Frontal cortex (tissue), 4 donors: ENCODE results near the gene MYOM1. TPM values are rescaled to one million over a fixed set of nuclear protein-coding genes. Genes with fewer than 3 reads are reported as not detected.
A peak's percentile ranks its signal among the peaks of the same experiment; 100 is the strongest.

Experiments used
- DNase-seq, 2 donors: peaks; one replicate each; pipeline ENCODE4 v3.0.0; 2012; ENCODE audit warnings: low spot score in 2 of 2
- FAIRE-seq: peaks from 2 replicates; lab custom pipeline; 2012; peaks lifted over from hg19 to GRCh38; lab: Jason Lieb, UNC
- total RNA-seq: library from RNA; depleted of rRNA; stranded (reverse); fragments of >200 nt; gene quantifications from one replicate; pipeline ENCODE4 v1.2.3, GENCODE V29; 2014
- donor health status: control.
- donor health status: control.
- donor health status: control.

MYOM1 gene
- total RNA-seq: 0.82 TPM

- no peak for FAIRE-seq
- no peak for DNase-seq
These were observed at the start of gene MYOM1 for GRCh38 chr18:3219631-3220335. MYOM1 (minus strand) TSS chr18:3219968; CDS start chr18:3215223, 4,745 bp downstream.

- no peak for FAIRE-seq
- DNase-seq: no peak
These were observed 49.6 kb upstream of the MYOM1 start for GRCh38 chr18:3269241-3269913.

- DNase-seq (no peak), FAIRE-seq (no peak)
These were observed 48.5 kb upstream of the MYOM1 start for GRCh38 chr18:3268306-3268705.

- FAIRE-seq (no peak), DNase-seq (no peak)
These were observed 46.4 kb upstream of the MYOM1 start for GRCh38 chr18:3266062-3266608.

GRCh38 chr18:3265564-3266033, 45.8 kb upstream of the MYOM1 start:
- no peak for FAIRE-seq
- no peak for DNase-seq

- no peak for FAIRE-seq
- DNase-seq: no peak
These were observed 44.6 kb upstream of the MYOM1 start for GRCh38 chr18:3264362-3264761.

GRCh38 chr18:3263132-3263700, 43.4 kb upstream of the MYOM1 start:
- FAIRE-seq (no peak), DNase-seq (no peak)

- FAIRE-seq (no peak), DNase-seq (no peak)
These were observed 42.7 kb upstream of the MYOM1 start for GRCh38 chr18:3262234-3263131.

GRCh38 chr18:3261373-3262233, 41.8 kb upstream of the MYOM1 start, which contains the start of gene MYL12B:
MYL12B (plus strand) TSS chr18:3262133; CDS start chr18:3272899, 10,766 bp downstream.
- FAIRE-seq: no peak

GRCh38 chr18:3260995-3261372, 41.2 kb upstream of the MYOM1 start:
- no peak for FAIRE-seq

More at GRCh38 chr18:3261373-3262233, 41.8 kb upstream of the MYOM1 start, which contains the start of gene MYL12B:
- DNase-seq: peak; percentile 80 to 92

GRCh38 chr18:3257627-3258120, 37.9 kb upstream of the MYOM1 start:
- FAIRE-seq (no peak), DNase-seq (no peak)

More at GRCh38 chr18:3260995-3261372, 41.2 kb upstream of the MYOM1 start:
- DNase-seq: no peak

- FAIRE-seq: no peak
These were observed 37.2 kb upstream of the MYOM1 start for GRCh38 chr18:3256693-3257626.

GRCh38 chr18:3255611-3256165, 35.9 kb upstream of the MYOM1 start:
- DNase-seq (no peak), FAIRE-seq (no peak)

More at GRCh38 chr18:3256693-3257626, 37.2 kb upstream of the MYOM1 start:
- no peak for DNase-seq

GRCh38 chr18:3254725-3255124, 35.0 kb upstream of the MYOM1 start:
- DNase-seq (no peak), FAIRE-seq (no peak)

- FAIRE-seq (no peak), DNase-seq (no peak)
These were observed 33.1 kb upstream of the MYOM1 start for GRCh38 chr18:3252843-3253242.

- FAIRE-seq: no peak
- no peak for DNase-seq
These were observed 32.2 kb upstream of the MYOM1 start for GRCh38 chr18:3251963-3252277.

- no peak for FAIRE-seq
- no peak for DNase-seq
These were observed 31.6 kb upstream of the MYOM1 start for GRCh38 chr18:3251249-3251962.
